ENCODE data around the gene AGAP1. TPM values are rescaled to one million over a fixed set of nuclear protein-coding genes. Genes with fewer than 3 reads are reported as not detected.

The AGAP1 gene
- total RNA-seq, 1 donor from 2014 or later, result 43.9 TPM

- no peak for TF ChIP-seq CTCF (IDR thresholded peaks at IDR 0.05; ENCODE audit: unreplicated experiment)
- peaks cover 17% of the 10 kb centered on the region for H3K4me1 Mint-ChIP-seq (ENCODE audit: unreplicated experiment)
- peaks cover 7% of the 10 kb centered on the region for H3K27me3 Mint-ChIP-seq (ENCODE audit: unreplicated experiment)
- no peak for DNase-seq (ENCODE audit: low spot score)
- no peaks in the 10 kb centered on the region for H3K9me3 Mint-ChIP-seq (ENCODE audit: unreplicated experiment)
- no peak overlapping the region for H3K4me3 Mint-ChIP-seq (ENCODE audit: unreplicated experiment)
- peak overlapping the region; percentile 21 for H3K27ac Mint-ChIP-seq (ENCODE audit: unreplicated experiment)
- no peaks in the 10 kb centered on the region for H3K36me3 Mint-ChIP-seq (ENCODE audit: low read depth, unreplicated experiment)
These were observed 685.6 kb downstream of the AGAP1 start for GRCh38 chr2:236179236-236180075.

GRCh38 chr2:236180076-236180816 is 686.4 kb downstream of the AGAP1 start:
- no peaks in the 10 kb centered on the region for H3K9me3 Mint-ChIP-seq (ENCODE audit: unreplicated experiment)
- peak overlapping the region; percentile 21 for H3K27ac Mint-ChIP-seq (ENCODE audit: unreplicated experiment)
- no peak for DNase-seq (ENCODE audit: low spot score)
- no peak overlapping the region for H3K4me3 Mint-ChIP-seq (ENCODE audit: unreplicated experiment)
- H3K4me1 Mint-ChIP-seq (ENCODE audit: unreplicated experiment), result peaks cover 11% of the 10 kb centered on the region
- no peaks in the 10 kb centered on the region for H3K36me3 Mint-ChIP-seq (ENCODE audit: low read depth, unreplicated experiment)
- no peak for TF ChIP-seq CTCF (IDR thresholded peaks at IDR 0.05; ENCODE audit: unreplicated experiment)
- H3K27me3 Mint-ChIP-seq (ENCODE audit: unreplicated experiment), result peaks cover 5% of the 10 kb centered on the region

- Mint-ChIP-seq H3K9me3 (ENCODE audit: unreplicated experiment) (no peaks in the 10 kb centered on the region), H3K36me3 (ENCODE audit: low read depth, unreplicated experiment) (no peaks in the 10 kb centered on the region), H3K27ac (ENCODE audit: unreplicated experiment) (no peak overlapping the region), H3K27me3 (ENCODE audit: unreplicated experiment) (peaks cover 5% of the 10 kb centered on the region), H3K4me1 (ENCODE audit: unreplicated experiment) (peaks cover 11% of the 10 kb centered on the region), H3K4me3 (ENCODE audit: unreplicated experiment) (peak overlapping the region; percentile 47)
- DNase-seq (ENCODE audit: low spot score), result peak; percentile 76
- TF ChIP-seq CTCF (IDR thresholded peaks at IDR 0.05; ENCODE audit: unreplicated experiment), result peak; percentile 90
These were observed 687.1 kb downstream of the AGAP1 start for GRCh38 chr2:236180831-236181453.
